CD4-positive, alpha-beta memory T cell (primary cell): ENCODE results near the gene MED16. TPM values are rescaled to one million over a fixed set of nuclear protein-coding genes. Genes with fewer than 3 reads are reported as not detected.
"Not testable (repeated sequence)": the region's sequence is repeated elsewhere in the genome, so short reads cannot be mapped to it uniquely, and the experiment has no call there.

Source experiments
- CTCF ChIA-PET: fragments of 350-600 bp; sonication (Branson Sonifier 250); formaldehyde crosslinking; loops from one replicate; lab custom pipeline; 2021; ENCODE audit warnings: inconsistent platforms; ENCODE audit not compliant: partially characterized antibody; lab: Charles Lee
- POLR2A ChIA-PET: fragments of 350-600 bp; sonication (Branson Sonifier 250); formaldehyde crosslinking; loops from one replicate; lab custom pipeline; 2021; ENCODE audit not compliant: partially characterized antibody; lab: Charles Lee
- DNase-seq, 5 donors: peaks; one replicate each; pipeline versions ENCODE4 v3.0.0 to v3.0.0-alpha.2; 2020 to 2022; ENCODE audit warnings: mixed read lengths in 1 of 5
- H3K27ac ChIP-seq: one replicate; pipeline ENCODE4 v1.7.0; 2013; ENCODE audit warnings: low read depth, low read length
- H3K27me3 ChIP-seq: 2 replicates; pipeline ENCODE4 v1.7.0; 2013; ENCODE audit warnings: mild to moderate bottlenecking, low read length, moderate library complexity; ENCODE audit not compliant: insufficient read depth
- H3K36me3 ChIP-seq: 2 replicates; pipeline ENCODE4 v1.7.0; 2013; ENCODE audit warnings: mild to moderate bottlenecking, low read length, moderate library complexity; ENCODE audit not compliant: insufficient read depth
- H3K4me1 ChIP-seq: 2 replicates; pipeline ENCODE4 v1.7.0; 2013; ENCODE audit warnings: mild to moderate bottlenecking, low read length, moderate library complexity; ENCODE audit not compliant: insufficient read depth
- H3K4me3 ChIP-seq, 2 donors: one replicate each; pipeline ENCODE4 v1.7.0; 2013; ENCODE audit warnings: low read length in 2 of 2, mild to moderate bottlenecking in 1 of 2
- H3K9me3 ChIP-seq, 2 donors: one replicate each; pipeline ENCODE4 v1.7.0; 2013; ENCODE audit warnings: low read length in 2 of 2, control low read depth in 1 of 2; ENCODE audit not compliant: control insufficient read depth in 1 of 2
- H3K27ac Mint-ChIP-seq, 7 donors: one replicate each; pipeline ENCODE4 v1.8.0; 2020 to 2021; ENCODE audit warnings: mixed read lengths in 7 of 7, mild to moderate bottlenecking in 6 of 7, inconsistent platforms in 3 of 7, moderate library complexity in 3 of 7
- H3K27me3 Mint-ChIP-seq, 2 donors: one replicate each; pipeline ENCODE4 v1.8.0; 2020 to 2021; ENCODE audit warnings: mixed read lengths in 2 of 2
- H3K36me3 Mint-ChIP-seq, 2 donors: one replicate each; pipeline ENCODE4 v1.8.0; 2020 to 2021; ENCODE audit warnings: mixed read lengths in 2 of 2, inconsistent platforms in 1 of 2, mild to moderate bottlenecking in 1 of 2
- H3K4me1 Mint-ChIP-seq, 4 donors: one replicate each; pipeline ENCODE4 v1.8.0; 2020 to 2021; ENCODE audit warnings: mixed read lengths in 4 of 4, mild to moderate bottlenecking in 1 of 4
- H3K4me3 Mint-ChIP-seq, 8 donors: one replicate each; pipeline ENCODE4 v1.8.0; 2020 to 2021; ENCODE audit warnings: mixed read lengths in 8 of 8, mild to moderate bottlenecking in 7 of 8, moderate library complexity in 6 of 8, inconsistent platforms in 3 of 8
- H3K9me3 Mint-ChIP-seq, 8 donors: one replicate each; pipeline ENCODE4 v1.8.0; 2020 to 2021; ENCODE audit warnings: mixed read lengths in 8 of 8, mild to moderate bottlenecking in 5 of 8, inconsistent platforms in 3 of 8, moderate library complexity in 1 of 8
- intact Hi-C: fragments of 100-400 bp; cut with micrococcal nuclease; formaldehyde crosslinking; loops from one replicate; pipeline ENCODE4 v1.15.1; 2023
- polyA plus RNA-seq, 2 donors: library from polyadenylated mRNA; unstranded; fragments of 300-500 nt; fragmentation: Illumina TruSeq; gene quantifications; one replicate each; pipeline ENCODE4 v1.2.3, GENCODE V29; 2021
- total RNA-seq, 2 experiments: library from RNA; stranded (reverse); gene quantifications; one replicate each; pipeline ENCODE4 v1.2.3, GENCODE V29; 2021

The MED16 gene
- total and polyA plus RNA-seq, 4 experiments from 2014 or later = 48.6 to 125 (median 70.0) TPM

DNA sequence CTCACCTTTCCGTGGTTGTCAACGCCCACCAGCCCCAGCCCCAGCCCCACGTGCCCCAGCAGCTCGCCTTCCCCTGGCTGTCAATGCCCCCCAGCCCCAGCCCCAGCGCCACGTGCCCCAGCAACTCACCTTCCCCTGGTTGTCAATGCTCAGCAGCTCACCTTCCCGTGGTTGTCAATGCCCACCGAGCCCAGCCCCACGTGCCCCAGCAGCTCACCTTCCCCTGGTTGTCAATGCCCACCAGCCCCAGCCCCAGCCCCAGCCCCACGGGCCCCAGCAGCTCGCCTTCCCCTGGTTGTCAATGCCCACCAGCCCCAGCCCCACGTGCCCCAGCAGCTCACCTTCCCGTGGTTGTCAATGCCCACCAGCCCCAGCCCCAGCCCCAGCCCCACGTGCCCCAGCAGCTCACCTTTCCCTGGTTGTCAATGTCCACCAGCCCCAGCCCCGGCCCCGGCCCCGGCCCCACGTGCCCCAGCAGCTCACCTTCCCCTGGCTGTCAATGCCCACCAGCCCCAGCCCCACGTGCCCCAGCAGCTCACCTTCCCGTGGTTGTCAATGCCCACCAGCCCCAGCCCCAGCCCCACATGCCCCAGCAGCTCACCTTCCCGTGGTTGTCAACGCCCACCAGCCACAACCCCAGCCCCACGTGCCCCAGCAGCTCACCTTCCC lies 14.9 kb downstream of the MED16 start:
- H3K36me3 ChIP-seq = peaks cover 15% of the 10 kb centered on the region
- ChIA-PET CTCF (interaction anchor here (1.0 to 2.3 kb wide), 4 partner anchors 14 to 42 kb away, joined by 3 to 11 read pairs (median 6); partner anchors contain the start of genes MED16 and RNU6-9), POLR2A (interaction anchor here (9.0 kb wide), 1 partner anchor 17 kb away, joined by 47 read pairs; the partner anchor contains the start of genes MED16 and RNU6-9)
- H3K27ac ChIP-seq, H3K36me3 Mint-ChIP-seq, H3K4me3 Mint-ChIP-seq, H3K27me3 ChIP-seq, intact Hi-C loops, H3K27me3 Mint-ChIP-seq, H3K4me1 Mint-ChIP-seq, DNase-seq, H3K9me3 ChIP-seq, H3K9me3 Mint-ChIP-seq, H3K4me3 ChIP-seq, H3K27ac Mint-ChIP-seq, H3K4me1 ChIP-seq: not testable (repeated sequence)

GRCh38 chr19:876780-877314 lies 16.1 kb downstream of the MED16 start:
- CTCF ChIA-PET = no interaction called here

DNA sequence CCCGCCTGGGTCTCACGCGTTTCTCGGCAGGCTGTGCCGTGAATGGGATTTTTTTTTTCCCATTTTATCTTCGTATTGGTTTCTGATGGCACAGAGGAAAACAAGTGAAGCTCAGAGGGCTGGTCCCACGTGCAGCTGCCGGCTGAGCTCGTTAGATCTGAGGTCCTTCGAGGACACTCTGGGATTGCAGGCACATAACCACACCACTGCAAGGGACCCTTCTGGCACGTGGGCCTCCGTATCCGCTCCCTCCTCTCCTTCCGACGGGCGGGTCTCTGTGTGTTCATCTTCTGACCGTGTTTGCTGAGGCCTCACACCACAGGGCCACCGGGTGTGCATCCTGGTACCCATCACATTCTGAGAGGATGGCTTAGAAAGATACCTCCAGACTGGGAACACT lies 16.9 kb downstream of the MED16 start:
- H3K9me3 Mint-ChIP-seq = peaks cover 0 to 5% (median 0%) of the 10 kb centered on the region in 8 donors
- POLR2A ChIA-PET = interaction anchor here (5.2 to 9.0 kb wide), 2 partner anchors 19 to 33 kb away, joined by 41 to 47 read pairs; partner anchors contain the start of genes MED16 and RNU6-9

More at GRCh38 chr19:876780-877314, 16.1 kb downstream of the MED16 start:
- no peak overlapping the region for H3K27ac ChIP-seq
- H3K4me1 ChIP-seq = peaks cover 12% of the 10 kb centered on the region
- no peak overlapping the region for H3K4me3 ChIP-seq
- H3K9me3 Mint-ChIP-seq = peaks cover 0 to 3% (median 0%) of the 10 kb centered on the region in 8 donors
- H3K36me3 ChIP-seq = peaks cover 11% of the 10 kb centered on the region
- H3K27me3 Mint-ChIP-seq = no peaks in the 10 kb centered on the region
- no peak overlapping the region for H3K4me3 Mint-ChIP-seq
- POLR2A ChIA-PET = interaction anchor here (9.0 kb wide), 1 partner anchor 18 kb away, joined by 47 read pairs; the partner anchor contains the start of genes MED16 and RNU6-9
- H3K27ac Mint-ChIP-seq = no peak overlapping the region
- no peaks in the 10 kb centered on the region for H3K27me3 ChIP-seq
- H3K4me1 Mint-ChIP-seq = peaks cover 4 to 16% (median 9%) of the 10 kb centered on the region in 4 donors
- DNase-seq = no peak
- intact Hi-C loops = no loop called here
- H3K36me3 Mint-ChIP-seq = peaks cover 6 to 9% of the 10 kb centered on the region in 2 donors
- H3K9me3 ChIP-seq = no peaks in the 10 kb centered on the region

GRCh38 chr19:875265-875879 lies 17.6 kb downstream of the MED16 start:
- H3K27me3 ChIP-seq = no peaks in the 10 kb centered on the region
- H3K27me3 Mint-ChIP-seq = no peaks in the 10 kb centered on the region
- POLR2A ChIA-PET = interaction anchor here (5.2 to 9.0 kb wide), 2 partner anchors 20 to 34 kb away, joined by 41 to 47 read pairs; partner anchors contain the start of genes MED16 and RNU6-9
- peaks cover 6 to 10% of the 10 kb centered on the region in 2 donors for H3K36me3 Mint-ChIP-seq
- H3K4me1 ChIP-seq = peaks cover 13% of the 10 kb centered on the region
- peaks cover under 1% of the 10 kb centered on the region for H3K36me3 ChIP-seq
- DNase-seq = no peak
- H3K4me3 ChIP-seq = no peak overlapping the region
- H3K4me3 Mint-ChIP-seq = no peak overlapping the region
- CTCF ChIA-PET = interaction anchor here (1.7 kb wide), 1 partner anchor 12 kb away, joined by 6 read pairs; no protein-coding TSS in a partner anchor
- H3K27ac ChIP-seq = no peak overlapping the region
- H3K27ac Mint-ChIP-seq = peak overlapping the region in 2 of 7 donors; percentile 57 to 58
- peaks cover 4 to 16% (median 9%) of the 10 kb centered on the region in 4 donors for H3K4me1 Mint-ChIP-seq
- intact Hi-C loops = no loop called here
- H3K9me3 Mint-ChIP-seq = peaks cover 0 to 5% (median 0%) of the 10 kb centered on the region in 8 donors
- no peaks in the 10 kb centered on the region for H3K9me3 ChIP-seq

More for the DNA sequence above, 16.9 kb downstream of the MED16 start:
- Histone ChIP-seq H3K27me3 (no peaks in the 10 kb centered on the region), H3K27ac (no peak overlapping the region), H3K4me3 (no peak overlapping the region), H3K36me3 (peaks cover 3% of the 10 kb centered on the region), H3K4me1 (peaks cover 13% of the 10 kb centered on the region), H3K9me3 (no peaks in the 10 kb centered on the region)
- Mint-ChIP-seq H3K36me3 (peaks cover 6 to 10% of the 10 kb centered on the region in 2 donors), H3K27ac (peak overlapping the region in 4 of 7 donors; percentile 22 to 57 (median 32)), H3K4me1 (peaks cover 4 to 16% (median 9%) of the 10 kb centered on the region in 4 donors), H3K27me3 (no peaks in the 10 kb centered on the region), H3K4me3 (no peak overlapping the region)
- CTCF ChIA-PET = no interaction called here
- no peak for DNase-seq
- intact Hi-C loops = no loop called here

DNA sequence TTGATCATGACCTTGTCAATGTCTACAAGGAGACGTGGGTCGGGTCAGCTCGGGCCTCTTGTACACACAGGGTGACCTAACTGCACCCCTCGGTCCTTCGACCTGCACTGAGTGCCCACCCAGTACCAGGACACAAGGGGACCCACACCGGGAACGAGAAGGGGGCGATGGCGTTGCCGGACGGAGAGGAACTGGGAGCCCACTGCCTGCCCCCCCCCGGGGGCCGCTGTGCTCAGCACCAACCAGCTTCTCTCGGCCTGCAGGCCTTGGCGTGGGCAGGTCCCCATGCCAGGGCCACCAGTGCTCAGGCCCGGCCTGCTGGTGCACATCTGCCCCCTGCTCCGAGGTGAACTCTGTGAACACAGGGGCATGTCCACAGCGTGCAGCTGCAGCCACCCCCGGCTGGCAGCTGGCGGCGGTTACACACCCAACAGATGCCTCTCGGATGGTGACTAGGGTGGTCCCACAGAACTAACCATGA lies 19.4 kb downstream of the MED16 start:
- POLR2A ChIA-PET = interaction anchor here (0.6 to 5.2 kb wide), 8 partner anchors 10 to 396 kb away, joined by 3 to 41 read pairs (median 5); partner anchors contain the start of genes CIRBP, MED16, R3HDM4 and RNU6-9
- CTCF ChIA-PET = interaction anchor here (1.3 to 1.7 kb wide), 2 partner anchors 10 kb away, joined by 3 to 6 read pairs; no protein-coding TSS in a partner anchor
- H3K9me3 Mint-ChIP-seq = peaks cover 0 to 5% (median 0%) of the 10 kb centered on the region in 8 donors
- Histone ChIP-seq H3K4me3 (no peak overlapping the region), H3K4me1 (peaks cover 13% of the 10 kb centered on the region), H3K9me3 (no peaks in the 10 kb centered on the region), H3K27ac (no peak overlapping the region), H3K36me3 (peaks cover 7% of the 10 kb centered on the region), H3K27me3 (no peaks in the 10 kb centered on the region)
- no peaks in the 10 kb centered on the region for H3K27me3 Mint-ChIP-seq
- peaks cover 3 to 18% of the 10 kb centered on the region in 2 donors for H3K36me3 Mint-ChIP-seq
- H3K27ac Mint-ChIP-seq = peak overlapping the region in 2 of 7 donors; percentile 78 to 97
- no peak for DNase-seq
- intact Hi-C loops = no loop called here
- H3K4me3 Mint-ChIP-seq = no peak overlapping the region
- peaks cover 4 to 16% (median 9%) of the 10 kb centered on the region in 4 donors for H3K4me1 Mint-ChIP-seq

- no peak overlapping the region for H3K27ac ChIP-seq
- POLR2A ChIA-PET = interaction anchor here (0.6 to 5.2 kb wide), 18 partner anchors 8 to 402 kb away, joined by 3 to 41 read pairs (median 6); partner anchors contain the start of genes ABCA7, ARHGAP45, CIRBP and FAM174C
Observed at GRCh38 chr19:873084-873483, 19.9 kb downstream of the MED16 start.

More at GRCh38 chr19:873084-873483, 19.9 kb downstream of the MED16 start:
- no peaks in the 10 kb centered on the region for H3K27me3 ChIP-seq
- H3K4me1 Mint-ChIP-seq = peaks cover 4 to 16% (median 9%) of the 10 kb centered on the region in 4 donors
- H3K4me1 ChIP-seq = peaks cover 13% of the 10 kb centered on the region
- DNase-seq = peak; percentile 80 to 93 (median 90)
- intact Hi-C loops = no loop called here
- H3K27ac Mint-ChIP-seq = peak overlapping the region in 6 of 7 donors; percentile 61 to 97 (median 79)
- peaks cover 3 to 20% of the 10 kb centered on the region in 2 donors for H3K36me3 Mint-ChIP-seq
- peaks cover 0 to 5% (median 0%) of the 10 kb centered on the region in 8 donors for H3K9me3 Mint-ChIP-seq
- CTCF ChIA-PET = interaction anchor here (1.2 to 1.3 kb wide), 3 partner anchors 9 to 48 kb away, joined by 3 to 4 read pairs (median 3); no protein-coding TSS in a partner anchor
- H3K4me3 ChIP-seq = no peak overlapping the region
- H3K27me3 Mint-ChIP-seq = no peaks in the 10 kb centered on the region
- peak overlapping the region in 7 of 8 donors; percentile 35 to 70 (median 61) for H3K4me3 Mint-ChIP-seq
- H3K9me3 ChIP-seq = no peaks in the 10 kb centered on the region
- peaks cover 7% of the 10 kb centered on the region for H3K36me3 ChIP-seq
